AG10803 (cell line): ENCODE data around the gene MBP.

Source experiments
- DNase-seq: peaks from one replicate; pipeline ENCODE4 v3.0.0; 2010; ENCODE audit warnings: low read depth
- H3K4me3 ChIP-seq: 2 replicates; pipeline ENCODE4 v1.5.1; 2011; ENCODE audit warnings: mild to moderate bottlenecking, low read length, control low read depth
- TF ChIP-seq, protein P1 (sequence below): conservative IDR thresholded peaks from 2 replicates; pipeline ENCODE4 v1.5.1; 2011; ENCODE audit warnings: mild to moderate bottlenecking, low read length, control low read depth, inconsistent platforms

MBP gene

DNA sequence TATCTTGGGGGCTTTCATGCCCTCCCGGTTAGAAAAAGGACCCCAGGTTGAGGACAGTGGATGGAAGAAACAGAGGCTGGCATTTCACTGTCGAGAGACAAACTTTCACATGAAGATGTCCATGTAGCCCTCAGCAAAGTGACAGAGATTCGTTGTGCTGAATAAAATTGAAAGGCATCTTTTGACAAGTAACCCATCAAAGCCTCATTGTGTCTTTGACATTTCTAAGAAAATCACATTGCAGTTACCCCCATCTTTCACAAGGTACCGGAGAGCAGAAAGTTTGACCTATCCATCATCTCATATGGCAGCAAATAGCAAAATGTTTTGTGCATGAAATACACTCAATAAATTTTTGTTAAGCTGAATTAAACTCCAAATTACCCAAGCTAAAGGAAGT, 2.0 kb upstream of the MBP start:
- TF ChIP-seq, protein P1, sequence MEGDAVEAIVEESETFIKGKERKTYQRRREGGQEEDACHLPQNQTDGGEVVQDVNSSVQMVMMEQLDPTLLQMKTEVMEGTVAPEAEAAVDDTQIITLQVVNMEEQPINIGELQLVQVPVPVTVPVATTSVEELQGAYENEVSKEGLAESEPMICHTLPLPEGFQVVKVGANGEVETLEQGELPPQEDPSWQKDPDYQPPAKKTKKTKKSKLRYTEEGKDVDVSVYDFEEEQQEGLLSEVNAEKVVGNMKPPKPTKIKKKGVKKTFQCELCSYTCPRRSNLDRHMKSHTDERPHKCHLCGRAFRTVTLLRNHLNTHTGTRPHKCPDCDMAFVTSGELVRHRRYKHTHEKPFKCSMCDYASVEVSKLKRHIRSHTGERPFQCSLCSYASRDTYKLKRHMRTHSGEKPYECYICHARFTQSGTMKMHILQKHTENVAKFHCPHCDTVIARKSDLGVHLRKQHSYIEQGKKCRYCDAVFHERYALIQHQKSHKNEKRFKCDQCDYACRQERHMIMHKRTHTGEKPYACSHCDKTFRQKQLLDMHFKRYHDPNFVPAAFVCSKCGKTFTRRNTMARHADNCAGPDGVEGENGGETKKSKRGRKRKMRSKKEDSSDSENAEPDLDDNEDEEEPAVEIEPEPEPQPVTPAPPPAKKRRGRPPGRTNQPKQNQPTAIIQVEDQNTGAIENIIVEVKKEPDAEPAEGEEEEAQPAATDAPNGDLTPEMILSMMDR, result no peak
- no peak for DNase-seq
- no peak overlapping the region for H3K4me3 ChIP-seq

DNA sequence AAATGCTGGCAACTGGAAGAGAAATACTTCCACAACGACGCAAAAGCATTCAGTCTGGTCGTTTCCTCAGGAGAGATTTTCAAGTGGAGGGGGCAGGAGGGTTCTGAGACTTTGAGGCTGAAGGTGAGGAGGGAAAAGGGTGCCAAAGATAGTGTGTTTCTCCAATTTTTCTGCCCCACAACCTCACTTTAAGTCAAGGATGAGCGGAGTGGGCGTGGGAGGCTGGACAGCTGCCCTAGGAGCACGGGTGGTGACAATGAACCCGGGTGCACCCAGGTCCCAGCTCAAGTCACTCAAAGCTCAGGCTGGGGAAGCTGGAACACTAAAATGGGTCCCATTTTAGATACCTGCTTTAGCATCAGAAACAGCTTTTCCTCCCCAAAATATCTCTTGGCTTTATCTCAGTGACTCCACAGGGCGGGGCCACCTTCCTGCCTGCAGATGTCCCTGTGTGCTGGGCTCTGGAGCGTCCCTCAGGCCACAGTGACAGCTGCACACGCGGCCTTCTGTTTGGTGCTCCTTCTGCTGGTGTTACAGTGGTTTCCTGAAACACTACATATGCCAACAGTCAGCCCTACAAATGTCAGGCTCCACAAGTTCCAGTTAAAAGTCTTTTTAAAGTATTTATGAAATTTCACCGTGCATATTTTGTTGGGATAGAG, 1.4 kb upstream of the MBP start:
- TF ChIP-seq, protein P1, result 0 out of 2 replicates have a peak, but pooled peaks have one; percentile 3
- no peak overlapping the region for H3K4me3 ChIP-seq
- peak; percentile 38 for DNase-seq

DNA sequence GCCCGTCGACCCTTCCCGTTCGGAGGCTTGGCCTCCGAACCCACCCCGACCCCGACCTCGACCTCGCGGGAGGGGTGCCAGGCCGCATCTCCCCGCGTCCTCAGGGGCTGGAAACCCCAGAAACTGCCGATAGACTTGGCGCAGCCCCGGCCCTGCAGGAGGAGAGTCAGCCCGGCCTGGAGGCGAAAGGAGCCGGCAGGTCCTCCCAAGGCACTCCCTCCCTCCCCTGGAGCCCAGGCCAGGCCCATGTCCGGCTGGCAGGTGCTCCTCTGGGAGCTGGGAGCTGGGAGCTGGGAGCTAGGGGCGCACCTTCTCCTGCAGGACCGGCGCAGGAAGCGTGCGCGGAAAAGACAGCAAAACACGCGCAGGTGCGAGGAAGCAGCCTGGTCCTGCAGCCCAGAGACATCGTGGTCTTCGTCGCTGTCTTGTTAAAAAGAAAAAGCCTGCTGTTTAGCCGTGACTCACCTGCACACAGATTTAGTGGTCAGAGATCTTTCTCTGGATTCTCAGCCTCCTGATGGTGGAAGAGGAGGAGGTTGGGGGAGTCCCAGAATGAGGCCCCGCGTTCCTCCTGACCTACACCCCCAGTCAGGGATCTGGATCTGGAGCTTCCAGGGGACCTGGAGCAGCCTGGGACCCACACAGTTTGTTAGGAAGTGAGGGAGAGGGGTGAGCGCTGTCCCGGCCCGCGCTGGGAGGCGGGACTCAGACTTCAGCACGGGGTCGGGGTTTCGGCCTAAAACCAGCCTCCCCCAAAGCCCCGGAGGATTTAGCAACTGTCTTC, 660 bp upstream of the MBP start:
- no peak overlapping the region for H3K4me3 ChIP-seq
- DNase-seq, result no peak
- TF ChIP-seq, protein P1, result no peak

DNA sequence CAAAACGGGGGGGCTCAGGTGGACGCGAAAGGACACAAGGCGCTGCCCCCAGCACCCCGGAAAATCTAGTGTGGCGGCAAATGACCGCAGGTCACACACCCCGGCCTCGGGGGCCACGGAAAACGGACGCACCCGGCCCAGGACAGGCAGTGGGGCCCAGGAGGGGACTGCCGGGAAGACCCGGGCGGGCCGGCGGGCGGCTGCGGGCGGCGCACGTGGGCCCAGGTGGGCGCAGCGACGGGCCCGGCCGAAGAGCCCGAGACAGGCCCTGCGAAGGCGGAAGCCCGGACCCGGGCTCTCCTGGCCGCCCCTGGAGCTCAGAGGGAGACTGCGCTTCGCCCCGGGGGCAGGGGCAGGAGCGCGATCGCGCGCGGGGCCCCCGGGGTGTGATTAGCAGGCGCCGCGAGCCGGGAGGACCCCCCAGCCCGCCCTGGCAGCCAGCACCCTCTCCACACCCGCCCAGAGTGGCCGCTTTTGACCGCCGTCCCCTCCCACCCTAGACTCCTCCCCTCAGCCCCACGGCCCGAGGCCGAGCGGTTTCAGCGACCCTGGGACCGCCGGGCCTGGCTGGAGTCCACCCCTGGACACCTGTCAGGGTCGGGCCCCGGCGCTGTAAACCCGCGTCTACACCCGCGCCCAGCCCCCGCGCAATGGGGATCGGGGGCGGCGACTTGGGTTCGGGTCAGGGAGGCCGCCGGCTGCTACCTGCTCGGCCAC, 773 bp downstream of the MBP start:
- peak overlapping the region; percentile 55 for H3K4me3 ChIP-seq
- TF ChIP-seq, protein P1, result no peak
- DNase-seq, result no peak

DNA sequence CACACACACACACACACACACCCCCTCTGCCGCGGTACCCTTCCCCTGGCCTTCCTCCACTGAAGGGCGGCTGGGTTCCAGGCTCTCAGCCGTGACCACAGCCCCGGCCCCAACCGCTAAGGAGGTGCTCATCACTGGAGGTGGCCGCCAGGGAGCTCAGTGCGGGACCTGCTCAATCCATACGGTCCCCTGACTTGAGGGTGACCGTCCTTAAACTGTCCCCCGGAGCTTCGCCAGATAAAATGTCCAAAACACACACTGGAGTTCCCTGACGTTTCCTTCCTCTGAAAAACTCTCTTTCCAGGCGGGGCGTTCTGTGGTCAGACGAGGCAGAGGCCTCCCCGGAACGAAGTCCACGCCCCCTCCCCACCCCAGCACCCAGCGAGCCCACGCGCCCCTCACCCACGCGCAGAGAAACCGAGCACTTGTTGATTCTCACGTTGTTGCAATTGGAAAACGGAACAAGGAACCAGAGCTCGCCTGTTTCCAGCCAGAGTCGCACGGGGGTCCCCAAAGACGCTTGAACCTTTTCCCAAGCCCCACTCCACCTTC, 1.4 kb downstream of the MBP start:
- DNase-seq, result no peak

DNA sequence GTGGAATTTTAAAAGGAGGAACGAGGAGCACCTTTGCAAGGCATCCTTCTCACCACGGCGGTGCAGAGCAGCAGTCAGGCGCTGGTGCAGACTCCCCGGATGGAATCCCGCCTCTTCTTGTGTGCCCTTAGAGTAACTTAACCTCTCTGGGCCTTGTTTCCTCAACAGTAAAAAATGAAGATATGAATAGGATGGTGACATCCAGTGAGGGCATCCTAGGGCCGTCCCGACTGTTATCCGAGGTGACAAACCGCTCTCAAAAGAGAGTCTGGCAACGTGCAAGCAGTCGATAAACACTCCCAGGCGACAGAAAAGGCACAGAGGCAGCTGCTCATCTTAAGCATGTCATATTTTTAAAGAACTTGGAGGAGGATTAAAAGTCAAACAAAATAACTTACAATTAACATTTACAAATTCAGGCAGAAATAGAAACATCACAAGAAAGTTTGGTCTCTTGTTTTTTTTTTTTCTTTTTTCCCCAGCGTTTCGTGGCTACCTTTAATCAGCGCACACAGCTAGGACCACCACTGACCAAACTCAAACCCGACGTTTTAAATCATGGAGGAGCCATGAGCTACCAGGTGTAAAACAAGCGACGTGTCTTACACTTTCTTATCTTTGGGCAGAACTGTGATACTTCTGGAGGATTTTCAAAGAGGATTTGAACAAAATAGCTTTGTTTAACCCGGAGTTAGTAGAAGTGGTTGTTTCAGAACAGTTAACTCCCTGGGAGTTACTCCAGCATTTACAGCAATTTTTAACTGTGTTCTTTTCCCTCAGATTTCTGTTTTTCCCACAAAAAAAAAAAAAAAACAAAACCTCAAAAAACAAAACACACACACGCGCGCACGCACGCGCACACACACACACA, 2.1 kb downstream of the MBP start:
- peak overlapping the region; percentile 55 for H3K4me3 ChIP-seq
- no peak for DNase-seq
- TF ChIP-seq, protein P1, result no peak

More for the DNA sequence above, 1.4 kb downstream of the MBP start:
- TF ChIP-seq, protein P1, result no peak
- peak overlapping the region; percentile 55 for H3K4me3 ChIP-seq
